HCT116 (cell line): Measurements from ENCODE around the gene GOLPH3L.

Experiments
- CEBPB ChIP-seq: IDR thresholded peaks from 2 replicates; pipeline ENCODE4 v1.6.1; 2012; ENCODE audit warnings: low read depth
- EZH2 ChIP-seq: fragments of 200-600 bp; sonication (generic); IDR thresholded peaks from 2 replicates; pipeline ENCODE4 v1.6.1; 2017; ENCODE audit warnings: antibody characterized with exemption, mixed run types
- POLR2A ChIP-seq: IDR thresholded peaks from 2 replicates; pipeline ENCODE4 v1.7.0; 2011; ENCODE audit warnings: borderline replicate concordance; ENCODE audit not compliant: insufficient read depth, insufficient read length; ENCODE audit errors: extremely low read depth
- SIN3A ChIP-seq: IDR thresholded peaks from 2 replicates; pipeline ENCODE4 v1.6.1; 2012; ENCODE audit warnings: low read depth
- TF ChIP-seq, protein P1 (sequence below), 3 experiments: fragments of 200-600 bp in 1 of 3; sonication (generic) in 1 of 3; IDR thresholded peaks in 2 of 3; conservative IDR thresholded peaks in 1 of 3; 2 replicates each; pipeline ENCODE4 v1.5.1; 2012 to 2017; ENCODE audit warnings: low read depth in 2 of 3, low read length in 2 of 3, antibody characterized with exemption in 1 of 3, borderline replicate concordance in 1 of 3, control low read depth in 1 of 3, mild to moderate bottlenecking in 1 of 3, mixed read lengths in 1 of 3, mixed run types in 1 of 3, moderate library complexity in 1 of 3; ENCODE audit not compliant: insufficient read depth in 1 of 3

DNA sequence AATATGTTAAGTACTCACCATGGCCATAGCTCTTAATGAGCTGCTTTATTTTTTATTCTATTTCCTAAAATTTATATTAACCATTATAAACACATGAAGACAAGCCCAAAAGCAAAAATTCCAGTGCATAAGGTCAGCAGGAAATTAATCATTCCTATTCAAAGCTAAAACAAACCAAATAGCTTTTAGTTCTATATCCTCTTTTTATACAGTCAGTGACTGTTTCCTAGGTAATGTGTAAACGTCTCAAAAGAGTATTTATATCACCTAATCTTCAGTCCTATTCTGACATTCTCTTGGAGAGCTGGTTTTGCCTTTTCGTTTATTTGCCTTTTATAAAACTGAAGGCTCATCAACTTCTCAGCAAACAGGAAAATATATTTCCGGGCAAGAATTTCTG, 4.2 kb downstream of the GOLPH3L start:
- TF ChIP-seq CEBPB = no peak
- TF ChIP-seq, protein P1, sequence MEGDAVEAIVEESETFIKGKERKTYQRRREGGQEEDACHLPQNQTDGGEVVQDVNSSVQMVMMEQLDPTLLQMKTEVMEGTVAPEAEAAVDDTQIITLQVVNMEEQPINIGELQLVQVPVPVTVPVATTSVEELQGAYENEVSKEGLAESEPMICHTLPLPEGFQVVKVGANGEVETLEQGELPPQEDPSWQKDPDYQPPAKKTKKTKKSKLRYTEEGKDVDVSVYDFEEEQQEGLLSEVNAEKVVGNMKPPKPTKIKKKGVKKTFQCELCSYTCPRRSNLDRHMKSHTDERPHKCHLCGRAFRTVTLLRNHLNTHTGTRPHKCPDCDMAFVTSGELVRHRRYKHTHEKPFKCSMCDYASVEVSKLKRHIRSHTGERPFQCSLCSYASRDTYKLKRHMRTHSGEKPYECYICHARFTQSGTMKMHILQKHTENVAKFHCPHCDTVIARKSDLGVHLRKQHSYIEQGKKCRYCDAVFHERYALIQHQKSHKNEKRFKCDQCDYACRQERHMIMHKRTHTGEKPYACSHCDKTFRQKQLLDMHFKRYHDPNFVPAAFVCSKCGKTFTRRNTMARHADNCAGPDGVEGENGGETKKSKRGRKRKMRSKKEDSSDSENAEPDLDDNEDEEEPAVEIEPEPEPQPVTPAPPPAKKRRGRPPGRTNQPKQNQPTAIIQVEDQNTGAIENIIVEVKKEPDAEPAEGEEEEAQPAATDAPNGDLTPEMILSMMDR (IDR thresholded peaks at IDR 0.05 in 2 of 3, conservative IDR thresholded peaks at IDR 0.05 in 1 of 3; ENCODE audit: borderline replicate concordance in 1 of 3, insufficient read depth in 1 of 3, low read depth in 2 of 3, low read length in 2 of 3) = no peak
- TF ChIP-seq EZH2 = no peak
- TF ChIP-seq POLR2A = no peak
- no peak for TF ChIP-seq SIN3A
